HepG2 (cell line): Measurements from ENCODE around the gene ECT2. TPM values are rescaled to one million over a fixed set of nuclear protein-coding genes. Genes with fewer than 3 reads are reported as not detected.

ENCODE experiments used
- ATAC-seq: fragments of 200-7000 bp; cut with Tn5 transposase; 3 replicates; pipeline ENCODE4 v1.9.1; 2020; ENCODE audit warnings: mild to moderate bottlenecking, moderate library complexity
- BruUV-seq: library from RNA; stranded (reverse); fragments of 400-500 nt; replicated peaks from 2 replicates; lab custom pipeline; 2021; lab: Mats Ljungman, UMichigan
- CTCF ChIA-PET: fragments of 300-600 bp; formaldehyde crosslinking; extraction: SDS; loops from one replicate; lab custom pipeline; 2021; ENCODE audit warnings: low total read pairs, inconsistent platforms, low intra/inter-chr PET ratio; lab: Yijun Ruan, JAX
- POLR2A ChIA-PET: fragments of 350-600 bp; sonication (Branson Sonifier 250); formaldehyde crosslinking; loops from one replicate; lab custom pipeline; 2020; ENCODE audit warnings: antibody characterized with exemption, inconsistent platforms; lab: Yijun Ruan, JAX
- DNase-seq: peaks from one replicate; pipeline ENCODE4 v3.0.0-alpha.2; 2015; ENCODE audit warnings: low spot score
- FAIRE-seq: peaks from 3 replicates; lab custom pipeline; 2011; peaks lifted over from hg19 to GRCh38; lab: Jason Lieb, UNC
- H2AFZ ChIP-seq: one replicate; pipeline ENCODE4 v1.6.1; 2011; ENCODE audit warnings: low read length, inconsistent platforms
- H3K27ac ChIP-seq: fragments of 300-600 bp; 3 replicates; pipeline ENCODE4 v1.8.0; 2011; ENCODE audit warnings: mixed run types, mild to moderate bottlenecking, mixed read lengths, low read length, inconsistent platforms; ENCODE audit not compliant: insufficient read depth; ENCODE audit errors: extremely low read length
- H3K27me3 ChIP-seq, 2 experiments: fragments of 200-600 bp in 1 of 2; 2 replicates in 1 of 2; 3 replicates in 1 of 2; pipeline versions ENCODE4 v1.6.0 to v1.8.0; 2011; ENCODE audit warnings: low read length in 2 of 2, mild to moderate bottlenecking in 2 of 2, moderate library complexity in 2 of 2, inconsistent platforms in 1 of 2; ENCODE audit not compliant: insufficient read depth in 2 of 2, control insufficient read depth in 1 of 2
- H3K36me3 ChIP-seq, 2 experiments: fragments of 200-600 bp in 1 of 2; replicated peaks in 1 of 2; 2 replicates in 1 of 2; 3 replicates in 1 of 2; pipeline versions ENCODE4 v1.5.1 to v1.8.0; 2011; ENCODE audit warnings: low read length in 2 of 2, inconsistent platforms in 1 of 2; ENCODE audit not compliant: insufficient read depth in 2 of 2, control insufficient read depth in 1 of 2
- H3K4me1 ChIP-seq: 2 replicates; pipeline ENCODE4 v1.5.1; 2012; ENCODE audit warnings: low read length, inconsistent platforms; ENCODE audit not compliant: insufficient read depth
- H3K4me2 ChIP-seq: 2 replicates; pipeline ENCODE4 v1.6.0; 2011; ENCODE audit warnings: low read depth, low read length, inconsistent platforms
- H3K4me3 ChIP-seq, 3 experiments: fragments of 200-600 bp in 1 of 3; sonication (generic), shearing (Covaris generic) in 1 of 3; replicated peaks in 1 of 3; 2 replicates each; pipeline ENCODE4 v1.5.1; 2011 to 2016; ENCODE audit warnings: low read length in 3 of 3, inconsistent platforms in 2 of 3, low read depth in 2 of 3, mild to moderate bottlenecking in 2 of 3, control low read depth in 1 of 3, mixed read lengths in 1 of 3; ENCODE audit not compliant: insufficient read depth in 1 of 3
- H3K79me2 ChIP-seq: one replicate; pipeline ENCODE4 v1.6.1; 2011; ENCODE audit warnings: low read length, inconsistent platforms; ENCODE audit not compliant: insufficient read depth
- H3K9ac ChIP-seq: 2 replicates; pipeline ENCODE4 v1.6.0; 2011; ENCODE audit warnings: mild to moderate bottlenecking, low read depth, low read length, inconsistent platforms; ENCODE audit not compliant: insufficient read depth
- H3K9me3 ChIP-seq: 2 replicates; pipeline ENCODE4 v1.5.1; 2012; ENCODE audit warnings: mild to moderate bottlenecking, low read length
- H4K20me1 ChIP-seq: 2 replicates; pipeline ENCODE4 v1.6.0; 2011; ENCODE audit warnings: inconsistent platforms, mild to moderate bottlenecking, low read length, moderate library complexity; ENCODE audit not compliant: insufficient read depth
- FIP1L1 ChIP-seq: fragments of 200-400 bp; formaldehyde crosslinking; IDR thresholded peaks from 2 replicates; pipeline ENCODE4 v1.6.1; 2018; ENCODE audit warnings: low read depth, mild to moderate bottlenecking, low read length, moderate library complexity, borderline replicate concordance; ENCODE audit not compliant: insufficient read depth
- HMGXB3 ChIP-seq: sonication (generic); formaldehyde crosslinking; IDR thresholded peaks from 2 replicates; pipeline ENCODE4 v1.4.0; 2020; ENCODE audit warnings: missing genetic modification reagents, borderline replicate concordance
- ZNF121 ChIP-seq: sonication (generic); formaldehyde crosslinking; IDR thresholded peaks from 2 replicates; pipeline ENCODE4 v1.5.0; 2020; ENCODE audit warnings: mild to moderate bottlenecking, missing genetic modification reagents
- ZNF792 ChIP-seq: IDR thresholded peaks from 2 replicates; pipeline ENCODE4 v1.6.1; 2016
- WGBS: methylation state at CpG from one replicate; pipeline ENCODE4 v1.1.6; 2017; ENCODE audit warnings: low lambda C conversion rate; 5-methylcytosine and 5-hydroxymethylcytosine counted together
- in situ Hi-C: cut with HindIII; loops from 2 replicates; pipeline ENCODE4 v1.10.0; 2017; ENCODE audit warnings: low pct_unique_long_range_greater_than_20kb; ENCODE audit not compliant: extremely low pct_ligation_motif_present
- intact Hi-C: fragments of 100-400 bp; cut with micrococcal nuclease; formaldehyde crosslinking; loops from one replicate; pipeline ENCODE4 v1.10.0; 2022; ENCODE audit not compliant: unreplicated experiment
- polyA plus RNA-seq, 8 experiments: library from polyadenylated mRNA; depleted of rRNA in 3 of 8; stranded (reverse) in 7 of 8; unstranded in 1 of 8; fragments of >200 nt; fragmentation: Illumina TruSeq in 4 of 8; extraction: Trizol in 4 of 8; gene quantifications; 2 replicates each; pipeline versions ENCODE4 v1.2.1 to v1.2.3, GENCODE V29; 2011 to 2016; ENCODE audit warnings: low read depth in 4 of 8, missing spikeins in 1 of 8, mixed read lengths in 1 of 8; ENCODE audit not compliant: insufficient read depth in 1 of 8
- total RNA-seq, 5 experiments: library from RNA; depleted of rRNA; stranded (reverse); fragments of >200 nt; fragmentation: Illumina TruSeq; extraction: Trizol; gene quantifications; 2 replicates each; pipeline ENCODE4 v1.2.3, GENCODE V29; 2016; ENCODE audit warnings: low read depth in 1 of 5

Gene ECT2
- total and polyA plus RNA-seq, 2 of the 13 experiments (the other 11 are each of a cell fraction or from before 2014, with no cell fraction given): 21.6 to 52.0 TPM

DNA sequence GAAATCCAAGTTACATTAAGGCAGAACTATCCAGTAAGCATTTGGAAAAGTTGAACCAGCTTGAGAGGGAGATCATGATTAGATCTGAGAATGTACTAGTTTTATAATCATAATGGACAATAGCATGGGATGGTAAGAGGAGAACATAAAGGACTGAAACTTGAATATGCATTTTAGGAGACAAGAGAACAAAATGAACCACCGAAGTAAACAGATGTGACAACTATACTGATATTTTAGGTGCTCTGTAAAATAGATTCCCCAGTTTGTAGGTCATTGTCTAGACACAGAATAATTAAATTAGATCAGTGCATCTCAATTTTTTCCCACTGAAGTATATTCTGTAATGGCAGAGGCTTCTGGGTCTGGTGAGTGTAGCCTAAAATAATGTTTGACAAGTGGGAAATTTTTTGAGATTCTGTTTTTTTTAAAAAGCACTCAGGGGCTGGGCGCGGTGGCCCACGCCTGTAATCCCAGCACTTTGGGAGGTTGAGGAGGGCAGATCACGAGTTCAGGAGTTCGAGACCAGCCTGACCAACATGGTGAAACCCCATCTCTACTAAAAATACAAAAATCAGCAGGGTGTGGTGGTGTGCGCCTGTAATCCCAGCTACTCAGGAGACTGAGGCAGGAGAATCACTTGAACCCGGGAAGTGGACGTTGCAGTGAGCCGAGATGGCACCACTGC is 16.3 kb downstream of the ECT2 start (continued):
- no peak for TF ChIP-seq ZNF792 (CRISPR knock-in tag)
- TF ChIP-seq FIP1L1: no peak

DNA sequence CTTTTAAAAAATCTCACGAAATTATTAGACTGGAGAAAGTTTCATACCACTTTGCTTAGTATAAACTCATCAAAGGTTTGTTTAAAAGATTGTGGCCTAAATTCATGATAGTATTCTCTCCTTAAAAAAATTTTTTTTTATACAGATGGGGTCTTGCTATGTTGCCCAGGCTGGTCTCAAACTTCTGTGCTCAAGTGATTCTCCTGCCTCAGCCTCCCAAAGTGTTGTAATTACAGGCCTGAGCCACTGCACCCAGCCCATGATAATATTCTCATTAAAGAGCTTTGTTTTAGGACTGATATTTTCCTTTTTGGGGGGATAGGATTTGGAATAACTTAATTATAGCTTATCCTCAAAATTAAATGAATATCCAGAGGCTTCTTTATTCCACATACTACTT is 19.9 kb downstream of the ECT2 start:
- FAIRE-seq (no peak), ATAC-seq (no peak), DNase-seq (no peak)
- POLR2A ChIA-PET: no interaction called here
- Histone ChIP-seq H3K9ac (no peak overlapping the region), H4K20me1 (no peaks in the 10 kb centered on the region), H3K4me1 (no peaks in the 10 kb centered on the region), H3K79me2 (no peaks in the 10 kb centered on the region), H2AFZ (no peak overlapping the region), H3K27me3 (no peaks in the 10 kb centered on the region), H3K4me2 (no peak overlapping the region), H3K4me3 (no peak overlapping the region), H3K27ac (no peak overlapping the region), H3K36me3 (peaks cover 6 to 69% of the 10 kb centered on the region in 2 experiments), H3K9me3 (no peaks in the 10 kb centered on the region)
- 90% methylated on average over 1 of the region's 1 CpG for WGBS
- CTCF ChIA-PET: no interaction called here
- intact Hi-C loops (no loop called here), in situ Hi-C loops (no loop called here)
- TF ChIP-seq ZNF121 (CRISPR knock-in tag) (peak; percentile 50; the same call in 1 of the 2 replicates), HMGXB3 (CRISPR knock-in tag) (no peak)
- BruUV-seq: no TSS peak
